HCT116 (cell line): ENCODE results near the gene APOA1. TPM values are rescaled to one million over a fixed set of nuclear protein-coding genes. Genes with fewer than 3 reads are reported as not detected.

Experiments
- ATAC-seq: fragments of 200-7000 bp; cut with Tn5 transposase; 2 replicates; pipeline ENCODE4 v1.9.1; 2020; ENCODE audit warnings: mild to moderate bottlenecking, moderate library complexity
- BruUV-seq: library from RNA; stranded (reverse); fragments of 400-500 nt; replicated peaks from 2 replicates; lab custom pipeline; 2021; lab: Mats Ljungman, UMichigan
- CTCF ChIA-PET: fragments of 300-600 bp; sonication (Branson Sonifier 250); formaldehyde crosslinking; loops from one replicate; lab custom pipeline; 2021; ENCODE audit warnings: antibody characterized with exemption; lab: Charles Lee
- POLR2A ChIA-PET: fragments of 300-600, 350-600 bp; sonication (Branson Sonifier 250); formaldehyde crosslinking; loops from one replicate; lab custom pipeline; 2021; ENCODE audit warnings: antibody characterized with exemption; lab: Charles Lee
- RAD21 ChIA-PET, 2 experiments: fragments of 300-600 bp; sonication (Branson Sonifier 250); formaldehyde crosslinking; loops; one replicate each; lab custom pipeline; 2023; ENCODE audit warnings: low total read pairs in 2 of 2; ENCODE audit not compliant: uncharacterized antibody in 2 of 2, unreplicated experiment in 2 of 2, low non-redundant PET in 1 of 2; lab: Charles Lee
- DNase-seq: peaks from one replicate; pipeline ENCODE4 v3.0.0-alpha.2; 2010; ENCODE audit warnings: low read depth, low spot score
- H2AFZ ChIP-seq: fragments of 200-600 bp; shearing (Covaris generic), sonication (generic); 2 replicates; pipeline ENCODE4 v1.6.1; 2017; ENCODE audit warnings: low read depth, mixed run types, mixed read lengths, antibody characterized with exemption, low read length; ENCODE audit not compliant: poor library complexity, severe bottlenecking
- H3K27ac ChIP-seq: 2 replicates; pipeline ENCODE4 v1.5.1; 2012; ENCODE audit warnings: low read depth, low read length
- H3K27me3 ChIP-seq: fragments of 200-600 bp; sonication (generic); 2 replicates; pipeline ENCODE4 v1.6.1; 2016; ENCODE audit warnings: mixed run types, low read length, mixed read lengths; ENCODE audit not compliant: insufficient read depth
- H3K36me3 ChIP-seq, 2 experiments: fragments of 200-500 bp in 1 of 2; fragments of 200-600 bp in 1 of 2; sonication (Bioruptor generic) in 1 of 2; sonication (generic) in 1 of 2; 2 replicates each; pipeline versions ENCODE4 v1.5.1 to v1.6.1; 2014 to 2016; ENCODE audit warnings: low read length in 2 of 2, inconsistent platforms in 1 of 2, mixed read lengths in 1 of 2, mixed run types in 1 of 2; ENCODE audit not compliant: insufficient read depth in 2 of 2, control insufficient read depth in 1 of 2
- H3K4me1 ChIP-seq, 2 experiments: fragments of 200-600 bp in 1 of 2; sonication (generic) in 1 of 2; 2 replicates each; pipeline versions ENCODE4 v1.5.1 to v1.6.1; 2012 to 2017; ENCODE audit warnings: low read length in 2 of 2, inconsistent platforms in 1 of 2, mild to moderate bottlenecking in 1 of 2, mixed read lengths in 1 of 2, mixed run types in 1 of 2, moderate library complexity in 1 of 2; ENCODE audit not compliant: insufficient read depth in 2 of 2, control insufficient read depth in 1 of 2
- H3K4me2 ChIP-seq: fragments of 200-600 bp; sonication (generic); 2 replicates; pipeline ENCODE4 v1.6.1; 2017; ENCODE audit warnings: mixed run types, low read length, mixed read lengths
- H3K4me3 ChIP-seq, 2 experiments: fragments of 200-600 bp in 1 of 2; sonication (generic) in 1 of 2; replicated peaks in 1 of 2; 2 replicates each; pipeline ENCODE4 v1.5.1; 2011 to 2016; ENCODE audit warnings: low read length in 2 of 2, control low read depth in 1 of 2, low read depth in 1 of 2, mild to moderate bottlenecking in 1 of 2, mixed read lengths in 1 of 2, mixed run types in 1 of 2
- H3K79me2 ChIP-seq: fragments of 200-600 bp; sonication (generic); 2 replicates; pipeline ENCODE4 v1.6.1; 2017; ENCODE audit warnings: mild to moderate bottlenecking, mixed run types, low read length, moderate library complexity, mixed read lengths; ENCODE audit not compliant: insufficient read depth
- H3K9ac ChIP-seq: fragments of 200-600 bp; sonication (generic); 2 replicates; pipeline ENCODE4 v1.6.1; 2016; ENCODE audit warnings: low read length, mixed read lengths
- H3K9me2 ChIP-seq: fragments of 200-600 bp; sonication (generic), shearing (Covaris generic); 2 replicates; pipeline ENCODE4 v1.6.1; 2017; ENCODE audit warnings: mixed run types, mild to moderate bottlenecking, moderate library complexity; ENCODE audit not compliant: insufficient read depth
- H3K9me3 ChIP-seq, 2 experiments: fragments of 200-500 bp in 1 of 2; fragments of 200-600 bp in 1 of 2; sonication (Bioruptor generic) in 1 of 2; sonication (generic) in 1 of 2; 2 replicates each; pipeline ENCODE4 v1.6.1; 2014 to 2017; ENCODE audit warnings: low read length in 2 of 2, mixed read lengths in 2 of 2, inconsistent platforms in 1 of 2, low read depth in 1 of 2, mild to moderate bottlenecking in 1 of 2, mixed run types in 1 of 2, moderate library complexity in 1 of 2; ENCODE audit not compliant: control insufficient read depth in 1 of 2, insufficient read depth in 1 of 2
- H4K20me1 ChIP-seq: fragments of 200-600 bp; sonication (generic), shearing (Covaris generic); 2 replicates; pipeline ENCODE4 v1.6.1; 2017; ENCODE audit warnings: mixed run types, mild to moderate bottlenecking, moderate library complexity; ENCODE audit not compliant: insufficient read depth
- ATF3 ChIP-seq: IDR thresholded peaks from 2 replicates; pipeline ENCODE4 v1.6.1; 2012
- CBX3 ChIP-seq: IDR thresholded peaks from 2 replicates; pipeline ENCODE4 v1.6.1; 2012; ENCODE audit warnings: low read depth
- CEBPB ChIP-seq: IDR thresholded peaks from 2 replicates; pipeline ENCODE4 v1.6.1; 2012; ENCODE audit warnings: low read depth
- ELF1 ChIP-seq: IDR thresholded peaks from 2 replicates; pipeline ENCODE4 v1.6.1; 2012; ENCODE audit warnings: low read depth, borderline replicate concordance
- FOSL1 ChIP-seq: IDR thresholded peaks from 2 replicates; pipeline ENCODE4 v1.6.1; 2012; ENCODE audit warnings: low read depth
- POLR2A ChIP-seq: IDR thresholded peaks from 2 replicates; pipeline ENCODE4 v1.7.0; 2011; ENCODE audit warnings: borderline replicate concordance; ENCODE audit not compliant: insufficient read depth, insufficient read length; ENCODE audit errors: extremely low read depth
- POLR2AphosphoS5 ChIP-seq: IDR thresholded peaks from 2 replicates; pipeline ENCODE4 v1.6.1; 2011; ENCODE audit warnings: mild to moderate bottlenecking, low read depth, low read length, moderate library complexity
- RAD21 ChIP-seq: IDR thresholded peaks from 2 replicates; pipeline ENCODE4 v1.6.1; 2012; ENCODE audit warnings: low read depth, mild to moderate bottlenecking
- SIN3A ChIP-seq: IDR thresholded peaks from 2 replicates; pipeline ENCODE4 v1.6.1; 2012; ENCODE audit warnings: low read depth
- SRF ChIP-seq: IDR thresholded peaks from 2 replicates; pipeline ENCODE4 v1.6.1; 2012; ENCODE audit warnings: low read depth
- TCF7L2 ChIP-seq: IDR thresholded peaks from 2 replicates; pipeline ENCODE4 v1.7.0; 2011; ENCODE audit warnings: borderline replicate concordance, inconsistent platforms; ENCODE audit not compliant: insufficient read depth, insufficient read length; ENCODE audit errors: extremely low read depth
- YY1 ChIP-seq: IDR thresholded peaks from 2 replicates; pipeline ENCODE4 v1.6.1; 2011; ENCODE audit warnings: low read length, low read depth, moderate library complexity, mild to moderate bottlenecking; ENCODE audit not compliant: insufficient replicate concordance; ENCODE audit errors: extremely low read depth
- ZFX ChIP-seq: fragments of 450-650 bp; IDR thresholded peaks from 2 replicates; pipeline ENCODE4 v1.6.1; 2017
- ZNF274 ChIP-seq: fragments of 200-500 bp; sonication (Bioruptor generic); IDR thresholded peaks from 2 replicates; pipeline ENCODE4 v1.6.1; 2014; ENCODE audit warnings: mild to moderate bottlenecking, low read depth, low read length, inconsistent platforms
- intact Hi-C: fragments of 100-400 bp; cut with micrococcal nuclease; formaldehyde crosslinking; loops from 2 replicates; pipeline ENCODE4 v1.10.0; 2022
- total RNA-seq: library from RNA; stranded (reverse); gene quantifications from one replicate; pipeline ENCODE4 v1.2.1, GENCODE V29; 2021; ENCODE audit not compliant: unreplicated experiment
- TF ChIP-seq, protein P1 (sequence below): IDR thresholded peaks from 2 replicates; pipeline ENCODE4 v1.6.1; 2011; ENCODE audit warnings: mild to moderate bottlenecking, low read length, moderate library complexity; ENCODE audit not compliant: insufficient replicate concordance; ENCODE audit errors: extremely low read depth
- TF ChIP-seq, protein P2 (sequence below): IDR thresholded peaks from 2 replicates; pipeline ENCODE4 v1.6.1; 2012; ENCODE audit warnings: low read depth
- TF ChIP-seq, protein P3 (sequence below), 3 experiments: fragments of 200-600 bp in 1 of 3; sonication (generic) in 1 of 3; IDR thresholded peaks in 2 of 3; conservative IDR thresholded peaks in 1 of 3; 2 replicates each; pipeline ENCODE4 v1.5.1; 2012 to 2017; ENCODE audit warnings: low read depth in 2 of 3, low read length in 2 of 3, antibody characterized with exemption in 1 of 3, borderline replicate concordance in 1 of 3, control low read depth in 1 of 3, mild to moderate bottlenecking in 1 of 3, mixed read lengths in 1 of 3, mixed run types in 1 of 3, moderate library complexity in 1 of 3; ENCODE audit not compliant: insufficient read depth in 1 of 3
- TF ChIP-seq, protein P4 (sequence below): IDR thresholded peaks from 2 replicates; pipeline ENCODE4 v1.6.1; 2012

The APOA1 gene
- total RNA-seq, 1 experiment from 2014 or later = 2.0 TPM

GRCh38 chr11:116861539-116861938 is 24.1 kb upstream of the APOA1 start:
- H3K9ac ChIP-seq = no peak overlapping the region
- ChIA-PET POLR2A (no interaction called here), RAD21 (no interaction called here), CTCF (no interaction called here)
- no peaks in the 10 kb centered on the region for H3K9me3 ChIP-seq
- no peaks in the 10 kb centered on the region for H4K20me1 ChIP-seq
- no peaks in the 10 kb centered on the region; a peak in 1 of 4 replicates for H3K36me3 ChIP-seq
- H3K4me1 ChIP-seq = no peaks in the 10 kb centered on the region
- no peaks in the 10 kb centered on the region for H3K9me2 ChIP-seq
- TF ChIP-seq, protein P1, sequence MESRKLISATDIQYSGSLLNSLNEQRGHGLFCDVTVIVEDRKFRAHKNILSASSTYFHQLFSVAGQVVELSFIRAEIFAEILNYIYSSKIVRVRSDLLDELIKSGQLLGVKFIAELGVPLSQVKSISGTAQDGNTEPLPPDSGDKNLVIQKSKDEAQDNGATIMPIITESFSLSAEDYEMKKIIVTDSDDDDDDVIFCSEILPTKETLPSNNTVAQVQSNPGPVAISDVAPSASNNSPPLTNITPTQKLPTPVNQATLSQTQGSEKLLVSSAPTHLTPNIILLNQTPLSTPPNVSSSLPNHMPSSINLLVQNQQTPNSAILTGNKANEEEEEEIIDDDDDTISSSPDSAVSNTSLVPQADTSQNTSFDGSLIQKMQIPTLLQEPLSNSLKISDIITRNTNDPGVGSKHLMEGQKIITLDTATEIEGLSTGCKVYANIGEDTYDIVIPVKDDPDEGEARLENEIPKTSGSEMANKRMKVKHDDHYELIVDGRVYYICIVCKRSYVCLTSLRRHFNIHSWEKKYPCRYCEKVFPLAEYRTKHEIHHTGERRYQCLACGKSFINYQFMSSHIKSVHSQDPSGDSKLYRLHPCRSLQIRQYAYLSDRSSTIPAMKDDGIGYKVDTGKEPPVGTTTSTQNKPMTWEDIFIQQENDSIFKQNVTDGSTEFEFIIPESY = no peak
- TF ChIP-seq, protein P2, sequence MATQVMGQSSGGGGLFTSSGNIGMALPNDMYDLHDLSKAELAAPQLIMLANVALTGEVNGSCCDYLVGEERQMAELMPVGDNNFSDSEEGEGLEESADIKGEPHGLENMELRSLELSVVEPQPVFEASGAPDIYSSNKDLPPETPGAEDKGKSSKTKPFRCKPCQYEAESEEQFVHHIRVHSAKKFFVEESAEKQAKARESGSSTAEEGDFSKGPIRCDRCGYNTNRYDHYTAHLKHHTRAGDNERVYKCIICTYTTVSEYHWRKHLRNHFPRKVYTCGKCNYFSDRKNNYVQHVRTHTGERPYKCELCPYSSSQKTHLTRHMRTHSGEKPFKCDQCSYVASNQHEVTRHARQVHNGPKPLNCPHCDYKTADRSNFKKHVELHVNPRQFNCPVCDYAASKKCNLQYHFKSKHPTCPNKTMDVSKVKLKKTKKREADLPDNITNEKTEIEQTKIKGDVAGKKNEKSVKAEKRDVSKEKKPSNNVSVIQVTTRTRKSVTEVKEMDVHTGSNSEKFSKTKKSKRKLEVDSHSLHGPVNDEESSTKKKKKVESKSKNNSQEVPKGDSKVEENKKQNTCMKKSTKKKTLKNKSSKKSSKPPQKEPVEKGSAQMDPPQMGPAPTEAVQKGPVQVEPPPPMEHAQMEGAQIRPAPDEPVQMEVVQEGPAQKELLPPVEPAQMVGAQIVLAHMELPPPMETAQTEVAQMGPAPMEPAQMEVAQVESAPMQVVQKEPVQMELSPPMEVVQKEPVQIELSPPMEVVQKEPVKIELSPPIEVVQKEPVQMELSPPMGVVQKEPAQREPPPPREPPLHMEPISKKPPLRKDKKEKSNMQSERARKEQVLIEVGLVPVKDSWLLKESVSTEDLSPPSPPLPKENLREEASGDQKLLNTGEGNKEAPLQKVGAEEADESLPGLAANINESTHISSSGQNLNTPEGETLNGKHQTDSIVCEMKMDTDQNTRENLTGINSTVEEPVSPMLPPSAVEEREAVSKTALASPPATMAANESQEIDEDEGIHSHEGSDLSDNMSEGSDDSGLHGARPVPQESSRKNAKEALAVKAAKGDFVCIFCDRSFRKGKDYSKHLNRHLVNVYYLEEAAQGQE = no peak
- TF ChIP-seq SIN3A (no peak), YY1 (no peak), RAD21 (no peak), ATF3 (no peak), CEBPB (no peak), ELF1 (no peak), CBX3 (no peak), FOSL1 (no peak), TCF7L2 (no peak), ZNF274 (no peak), ZFX (no peak), SRF (no peak), POLR2A (no peak), POLR2AphosphoS5 (no peak)
- TF ChIP-seq, protein P3, sequence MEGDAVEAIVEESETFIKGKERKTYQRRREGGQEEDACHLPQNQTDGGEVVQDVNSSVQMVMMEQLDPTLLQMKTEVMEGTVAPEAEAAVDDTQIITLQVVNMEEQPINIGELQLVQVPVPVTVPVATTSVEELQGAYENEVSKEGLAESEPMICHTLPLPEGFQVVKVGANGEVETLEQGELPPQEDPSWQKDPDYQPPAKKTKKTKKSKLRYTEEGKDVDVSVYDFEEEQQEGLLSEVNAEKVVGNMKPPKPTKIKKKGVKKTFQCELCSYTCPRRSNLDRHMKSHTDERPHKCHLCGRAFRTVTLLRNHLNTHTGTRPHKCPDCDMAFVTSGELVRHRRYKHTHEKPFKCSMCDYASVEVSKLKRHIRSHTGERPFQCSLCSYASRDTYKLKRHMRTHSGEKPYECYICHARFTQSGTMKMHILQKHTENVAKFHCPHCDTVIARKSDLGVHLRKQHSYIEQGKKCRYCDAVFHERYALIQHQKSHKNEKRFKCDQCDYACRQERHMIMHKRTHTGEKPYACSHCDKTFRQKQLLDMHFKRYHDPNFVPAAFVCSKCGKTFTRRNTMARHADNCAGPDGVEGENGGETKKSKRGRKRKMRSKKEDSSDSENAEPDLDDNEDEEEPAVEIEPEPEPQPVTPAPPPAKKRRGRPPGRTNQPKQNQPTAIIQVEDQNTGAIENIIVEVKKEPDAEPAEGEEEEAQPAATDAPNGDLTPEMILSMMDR (IDR thresholded peaks at IDR 0.05 in 2 of 3, conservative IDR thresholded peaks at IDR 0.05 in 1 of 3; ENCODE audit: borderline replicate concordance in 1 of 3, insufficient read depth in 1 of 3, low read depth in 2 of 3, low read length in 2 of 3) = no peak
- TF ChIP-seq, protein P4, sequence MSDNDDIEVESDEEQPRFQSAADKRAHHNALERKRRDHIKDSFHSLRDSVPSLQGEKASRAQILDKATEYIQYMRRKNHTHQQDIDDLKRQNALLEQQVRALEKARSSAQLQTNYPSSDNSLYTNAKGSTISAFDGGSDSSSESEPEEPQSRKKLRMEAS = no peak
- DNase-seq (no peak), ATAC-seq (no peak)
- BruUV-seq = no TSS peak
- H3K4me3 ChIP-seq = no peak overlapping the region
- intact Hi-C loops = no loop called here
- H3K27ac ChIP-seq = no peak overlapping the region
- H3K79me2 ChIP-seq = no peaks in the 10 kb centered on the region
- H3K4me2 ChIP-seq = no peak overlapping the region
- no peaks in the 10 kb centered on the region for H3K27me3 ChIP-seq
- H2AFZ ChIP-seq = no peak overlapping the region
